Measurements from ENCODE around the gene STARD7.

DNA sequence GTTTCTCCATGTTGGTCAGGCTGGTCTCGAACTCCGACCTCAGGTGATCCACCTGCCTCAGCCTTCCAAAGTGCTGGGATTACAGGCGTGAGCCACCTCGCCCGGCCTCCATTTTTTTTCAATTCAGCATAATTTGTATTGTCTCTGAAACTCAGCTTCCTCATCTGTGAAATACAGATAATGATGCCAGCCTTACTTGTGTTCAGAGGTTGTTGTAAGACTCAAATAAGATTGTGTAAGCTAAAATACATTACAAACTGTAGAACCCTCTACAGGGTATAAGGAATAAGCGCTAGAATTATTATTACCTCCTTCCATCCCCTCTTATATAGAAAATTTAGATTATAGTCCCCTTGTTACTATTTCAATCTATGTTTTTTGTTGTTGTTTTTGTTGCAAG is 24.8 kb upstream of the STARD7 start:
- TF ChIP-seq DPF2 (IDR thresholded peaks at IDR 0.05) (no peak), EP300 (IDR thresholded peaks at IDR 0.05; ENCODE audit: borderline replicate concordance in 1 of 2, control insufficient read depth in 1 of 2, low read depth in 2 of 2, low read length in 2 of 2) (no peak), CBFB (IDR thresholded peaks at IDR 0.05; ENCODE audit: low read depth) (no peak), SRF (IDR thresholded peaks at IDR 0.05; ENCODE audit: low read depth in 2 of 2, low read length in 2 of 2) (no peak), CREB1 (IDR thresholded peaks at IDR 0.05; ENCODE audit: low read depth) (no peak), TAF1 (IDR thresholded peaks at IDR 0.05; ENCODE audit: borderline replicate concordance, low read depth, low read length) (no peak), POLR2AphosphoS2 (IDR thresholded peaks at IDR 0.05; ENCODE audit: low read depth, low read length) (no peak), YBX1 (IDR thresholded peaks at IDR 0.05) (no peak)
- TF ChIP-seq, protein P1, sequence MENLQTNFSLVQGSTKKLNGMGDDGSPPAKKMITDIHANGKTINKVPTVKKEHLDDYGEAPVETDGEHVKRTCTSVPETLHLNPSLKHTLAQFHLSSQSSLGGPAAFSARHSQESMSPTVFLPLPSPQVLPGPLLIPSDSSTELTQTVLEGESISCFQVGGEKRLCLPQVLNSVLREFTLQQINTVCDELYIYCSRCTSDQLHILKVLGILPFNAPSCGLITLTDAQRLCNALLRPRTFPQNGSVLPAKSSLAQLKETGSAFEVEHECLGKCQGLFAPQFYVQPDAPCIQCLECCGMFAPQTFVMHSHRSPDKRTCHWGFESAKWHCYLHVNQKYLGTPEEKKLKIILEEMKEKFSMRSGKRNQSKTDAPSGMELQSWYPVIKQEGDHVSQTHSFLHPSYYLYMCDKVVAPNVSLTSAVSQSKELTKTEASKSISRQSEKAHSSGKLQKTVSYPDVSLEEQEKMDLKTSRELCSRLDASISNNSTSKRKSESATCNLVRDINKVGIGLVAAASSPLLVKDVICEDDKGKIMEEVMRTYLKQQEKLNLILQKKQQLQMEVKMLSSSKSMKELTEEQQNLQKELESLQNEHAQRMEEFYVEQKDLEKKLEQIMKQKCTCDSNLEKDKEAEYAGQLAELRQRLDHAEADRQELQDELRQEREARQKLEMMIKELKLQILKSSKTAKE (IDR thresholded peaks at IDR 0.05; ENCODE audit: low read depth, poor library complexity, severe bottlenecking): no peak
- TF ChIP-seq, protein P2, sequence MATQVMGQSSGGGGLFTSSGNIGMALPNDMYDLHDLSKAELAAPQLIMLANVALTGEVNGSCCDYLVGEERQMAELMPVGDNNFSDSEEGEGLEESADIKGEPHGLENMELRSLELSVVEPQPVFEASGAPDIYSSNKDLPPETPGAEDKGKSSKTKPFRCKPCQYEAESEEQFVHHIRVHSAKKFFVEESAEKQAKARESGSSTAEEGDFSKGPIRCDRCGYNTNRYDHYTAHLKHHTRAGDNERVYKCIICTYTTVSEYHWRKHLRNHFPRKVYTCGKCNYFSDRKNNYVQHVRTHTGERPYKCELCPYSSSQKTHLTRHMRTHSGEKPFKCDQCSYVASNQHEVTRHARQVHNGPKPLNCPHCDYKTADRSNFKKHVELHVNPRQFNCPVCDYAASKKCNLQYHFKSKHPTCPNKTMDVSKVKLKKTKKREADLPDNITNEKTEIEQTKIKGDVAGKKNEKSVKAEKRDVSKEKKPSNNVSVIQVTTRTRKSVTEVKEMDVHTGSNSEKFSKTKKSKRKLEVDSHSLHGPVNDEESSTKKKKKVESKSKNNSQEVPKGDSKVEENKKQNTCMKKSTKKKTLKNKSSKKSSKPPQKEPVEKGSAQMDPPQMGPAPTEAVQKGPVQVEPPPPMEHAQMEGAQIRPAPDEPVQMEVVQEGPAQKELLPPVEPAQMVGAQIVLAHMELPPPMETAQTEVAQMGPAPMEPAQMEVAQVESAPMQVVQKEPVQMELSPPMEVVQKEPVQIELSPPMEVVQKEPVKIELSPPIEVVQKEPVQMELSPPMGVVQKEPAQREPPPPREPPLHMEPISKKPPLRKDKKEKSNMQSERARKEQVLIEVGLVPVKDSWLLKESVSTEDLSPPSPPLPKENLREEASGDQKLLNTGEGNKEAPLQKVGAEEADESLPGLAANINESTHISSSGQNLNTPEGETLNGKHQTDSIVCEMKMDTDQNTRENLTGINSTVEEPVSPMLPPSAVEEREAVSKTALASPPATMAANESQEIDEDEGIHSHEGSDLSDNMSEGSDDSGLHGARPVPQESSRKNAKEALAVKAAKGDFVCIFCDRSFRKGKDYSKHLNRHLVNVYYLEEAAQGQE (IDR thresholded peaks at IDR 0.05; ENCODE audit: low read depth, low read length): no peak
- TF ChIP-seq, protein P3, sequence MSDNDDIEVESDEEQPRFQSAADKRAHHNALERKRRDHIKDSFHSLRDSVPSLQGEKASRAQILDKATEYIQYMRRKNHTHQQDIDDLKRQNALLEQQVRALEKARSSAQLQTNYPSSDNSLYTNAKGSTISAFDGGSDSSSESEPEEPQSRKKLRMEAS (IDR thresholded peaks at IDR 0.05; ENCODE audit: low read depth, low read length): no peak

Measured in GM12878 (cell line).